Measurements from ENCODE around the gene SIGLEC12.

DNA sequence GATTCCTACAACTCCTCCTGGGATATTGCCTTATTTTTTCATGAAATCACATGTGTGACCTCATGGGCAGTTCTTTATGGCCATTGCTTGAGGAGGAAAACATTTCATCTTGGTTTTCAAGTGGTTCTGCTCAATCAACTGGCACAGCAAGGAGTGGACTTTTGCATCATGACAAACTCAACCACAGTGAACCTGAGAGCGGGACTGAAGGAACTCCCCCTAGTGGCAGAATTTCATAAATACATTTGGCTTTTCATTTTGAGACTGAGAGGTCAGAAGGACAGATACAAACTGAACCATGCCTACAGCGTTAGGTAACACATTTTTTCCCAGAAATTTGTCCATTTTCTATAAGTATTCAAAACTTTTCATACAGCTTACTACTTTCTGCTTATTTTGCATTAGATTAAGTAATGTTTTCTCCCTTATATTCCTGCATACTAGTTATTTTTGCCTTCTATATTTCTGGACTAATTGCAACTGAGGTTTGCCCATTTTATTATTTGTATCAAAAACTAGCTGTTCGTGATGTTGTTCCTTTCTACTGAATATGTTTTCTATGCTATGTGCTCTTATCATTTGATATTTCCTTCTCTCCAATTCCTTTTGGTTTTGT, 13.4 kb upstream of the SIGLEC12 start:
- TF ChIP-seq POLR2A (IDR thresholded peaks at IDR 0.05): no peak
- TF ChIP-seq, protein P1, sequence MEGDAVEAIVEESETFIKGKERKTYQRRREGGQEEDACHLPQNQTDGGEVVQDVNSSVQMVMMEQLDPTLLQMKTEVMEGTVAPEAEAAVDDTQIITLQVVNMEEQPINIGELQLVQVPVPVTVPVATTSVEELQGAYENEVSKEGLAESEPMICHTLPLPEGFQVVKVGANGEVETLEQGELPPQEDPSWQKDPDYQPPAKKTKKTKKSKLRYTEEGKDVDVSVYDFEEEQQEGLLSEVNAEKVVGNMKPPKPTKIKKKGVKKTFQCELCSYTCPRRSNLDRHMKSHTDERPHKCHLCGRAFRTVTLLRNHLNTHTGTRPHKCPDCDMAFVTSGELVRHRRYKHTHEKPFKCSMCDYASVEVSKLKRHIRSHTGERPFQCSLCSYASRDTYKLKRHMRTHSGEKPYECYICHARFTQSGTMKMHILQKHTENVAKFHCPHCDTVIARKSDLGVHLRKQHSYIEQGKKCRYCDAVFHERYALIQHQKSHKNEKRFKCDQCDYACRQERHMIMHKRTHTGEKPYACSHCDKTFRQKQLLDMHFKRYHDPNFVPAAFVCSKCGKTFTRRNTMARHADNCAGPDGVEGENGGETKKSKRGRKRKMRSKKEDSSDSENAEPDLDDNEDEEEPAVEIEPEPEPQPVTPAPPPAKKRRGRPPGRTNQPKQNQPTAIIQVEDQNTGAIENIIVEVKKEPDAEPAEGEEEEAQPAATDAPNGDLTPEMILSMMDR (IDR thresholded peaks at IDR 0.05): peak; percentile 27 to 91 (median 61)

Data from testis (tissue), 2 donors.